ENCODE measurements around the gene RASGRF1.
"Not testable (repeated sequence)": the region's sequence is repeated elsewhere in the genome, so short reads cannot be mapped to it uniquely, and the experiment has no call there.

RASGRF1 gene

DNA sequence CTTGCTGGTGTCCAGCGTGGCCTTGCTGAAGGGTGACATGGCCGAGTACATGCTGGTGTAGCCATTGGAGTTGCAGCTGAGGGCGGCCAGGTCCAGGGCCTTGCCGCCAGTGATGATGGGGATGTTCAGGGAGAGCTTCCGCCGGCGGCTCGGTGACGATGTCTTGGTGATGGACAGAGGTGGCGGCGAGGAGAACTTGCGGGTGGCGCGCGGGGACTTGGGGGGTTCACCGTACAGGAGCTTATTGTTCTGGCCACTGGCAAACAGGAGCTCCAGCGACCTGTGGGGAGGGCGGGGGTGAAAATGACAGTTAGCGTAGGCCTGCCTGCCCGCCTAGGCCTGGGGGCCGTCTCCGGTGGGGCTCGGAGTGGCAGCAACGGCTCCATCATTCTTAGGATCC, 86.7 kb downstream of the RASGRF1 start:
- no peak for DNase-seq (ENCODE audit: low spot score)

DNA sequence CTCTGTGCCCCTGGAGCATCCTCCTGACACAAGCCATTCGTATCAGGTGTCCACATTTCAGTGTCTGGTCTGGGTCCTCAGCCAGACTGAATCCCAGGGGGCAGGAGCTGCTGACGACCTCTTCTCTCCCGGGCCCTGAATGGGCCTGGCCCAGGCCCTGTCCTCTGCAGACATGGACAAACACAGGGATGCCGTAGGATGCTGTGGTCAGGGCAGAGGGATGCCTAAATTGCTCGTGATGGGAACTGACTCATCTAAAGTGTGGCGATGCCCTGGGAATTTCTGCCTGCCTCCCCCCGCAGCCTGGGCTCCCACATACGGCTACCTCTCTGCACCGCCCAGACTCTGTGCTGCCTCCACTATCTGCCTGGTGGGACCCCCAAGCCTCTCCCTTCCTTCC, 87.3 kb downstream of the RASGRF1 start:
- DNase-seq (ENCODE audit: low spot score): no peak

- DNase-seq (ENCODE audit: low spot score): peak; percentile 32
Observed at GRCh38 chr15:79002581-79002980, 88.0 kb downstream of the RASGRF1 start.

DNA sequence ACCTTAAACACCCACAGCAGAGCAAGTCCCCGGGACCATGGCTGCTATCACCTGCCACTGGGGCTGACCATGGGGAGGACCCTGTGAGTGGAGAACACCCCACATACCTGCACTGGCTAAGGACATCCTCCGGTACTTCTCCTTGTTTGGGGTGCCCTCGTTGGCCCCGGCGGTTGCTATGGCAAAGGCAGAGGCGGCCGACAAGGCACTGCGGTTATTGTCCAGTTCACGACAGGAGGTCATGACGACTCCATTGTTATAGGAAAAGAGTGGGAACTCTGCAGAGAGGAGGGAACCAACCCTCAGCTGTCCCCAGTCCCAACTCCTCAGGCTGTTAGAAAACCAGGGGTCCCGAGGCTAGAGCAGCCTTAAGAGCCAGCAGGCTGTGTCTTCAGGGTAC, 90.9 kb downstream of the RASGRF1 start:
- DNase-seq (ENCODE audit: low spot score): no peak

DNA sequence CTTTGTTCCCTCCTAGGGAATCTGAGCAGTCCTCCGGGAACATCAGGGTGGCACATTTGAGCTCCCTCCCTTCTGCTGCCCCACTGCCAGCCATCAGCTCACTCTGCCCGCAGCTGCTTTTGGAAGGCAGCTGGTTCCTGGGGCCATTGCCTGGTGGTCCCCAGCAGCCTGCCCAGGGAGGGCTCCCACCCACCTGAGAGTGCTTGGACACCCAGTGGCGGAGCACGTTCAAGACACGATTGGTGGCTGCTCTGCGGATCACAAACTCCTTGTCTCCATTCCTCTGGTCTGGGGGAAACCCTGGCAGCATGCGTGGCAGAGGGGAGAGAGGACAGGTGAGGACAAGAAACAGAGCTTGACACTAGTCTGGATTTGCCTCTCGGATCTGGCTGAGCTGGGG, 92.1 kb downstream of the RASGRF1 start:
- no peak for DNase-seq (ENCODE audit: low spot score)

DNA sequence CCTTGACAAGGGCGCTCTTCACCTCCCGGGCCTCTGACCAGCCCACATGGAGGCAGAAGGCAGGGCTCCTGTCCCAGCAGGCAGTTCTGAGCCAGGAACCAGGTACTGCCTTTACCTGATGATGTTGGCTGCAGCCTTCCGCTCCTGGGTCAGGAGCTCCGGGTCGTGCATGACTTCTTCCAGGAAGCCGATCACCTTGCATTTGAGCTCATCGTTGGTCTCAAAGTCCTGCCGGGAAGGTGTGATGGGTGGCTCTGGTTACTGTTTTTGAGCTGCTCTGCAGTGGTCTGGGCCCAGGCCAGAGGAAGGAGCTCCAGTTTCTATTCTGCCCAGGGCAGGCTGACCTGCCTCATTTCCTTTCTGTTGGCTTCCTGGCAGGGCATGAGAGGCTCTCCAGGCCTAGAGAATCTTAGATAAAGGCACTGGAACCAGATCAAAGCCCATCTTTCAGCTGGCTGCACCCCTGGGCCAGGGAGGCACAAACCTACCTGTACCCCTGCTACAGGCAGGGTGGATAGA, 92.5 kb downstream of the RASGRF1 start:
- no peak for DNase-seq (ENCODE audit: low spot score)

- no peak for DNase-seq (ENCODE audit: low spot score)
Observed at GRCh38 chr15:78996894-78997275, 93.7 kb downstream of the RASGRF1 start.

GRCh38 chr15:78995921-78996893, 94.4 kb downstream of the RASGRF1 start:
- no peak for DNase-seq (ENCODE audit: low spot score)

DNA sequence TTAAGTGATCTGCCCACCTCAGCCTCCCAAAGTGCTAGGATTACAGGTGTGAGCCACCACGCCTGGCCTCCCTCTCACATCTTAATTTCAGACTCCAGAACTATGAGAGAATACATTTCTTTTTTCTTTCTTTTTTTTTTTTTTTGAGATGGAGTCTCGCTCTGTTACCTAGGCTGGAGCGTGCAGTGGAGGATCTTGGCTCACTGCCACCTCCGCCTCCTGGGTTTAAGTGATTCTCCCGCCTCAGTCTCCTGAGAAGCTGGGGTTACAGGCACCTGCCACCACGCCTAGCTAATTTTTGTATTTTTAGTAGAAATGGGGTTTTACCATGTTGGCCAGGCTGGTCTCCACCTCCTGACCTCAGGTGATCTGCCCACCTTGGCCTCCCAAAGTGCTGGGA, 95.4 kb downstream of the RASGRF1 start:
- not testable (repeated sequence) for DNase-seq (ENCODE audit: low spot score)

DNA sequence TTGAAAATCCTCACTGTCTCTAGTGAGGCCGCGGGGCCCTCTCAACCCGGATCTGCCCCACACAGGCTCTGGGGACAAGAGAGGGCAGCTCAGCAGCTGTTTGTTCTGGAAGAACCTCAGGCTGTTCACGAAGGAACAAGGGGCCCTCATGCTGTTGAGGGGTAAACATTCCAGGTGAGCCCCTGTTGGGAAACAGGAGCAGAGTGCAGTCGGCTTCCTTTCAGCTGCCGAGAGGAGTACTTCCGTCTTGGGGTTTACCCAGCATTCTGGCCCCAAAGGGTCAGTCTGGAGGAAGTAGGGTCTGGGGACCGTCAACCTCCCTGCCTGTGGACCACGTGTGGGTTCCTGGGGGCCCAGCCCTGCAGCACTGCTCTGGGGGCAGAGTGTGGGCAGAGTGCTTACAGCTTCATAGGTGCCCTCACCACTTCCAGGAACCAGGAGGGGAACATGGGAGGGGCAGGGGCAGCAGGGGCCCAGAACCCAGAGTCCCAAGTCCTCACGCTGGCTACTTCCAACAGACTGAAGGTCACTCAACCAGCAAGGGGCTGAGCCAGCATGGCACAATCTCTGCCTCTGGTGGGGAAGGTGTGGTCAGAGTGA, 96.5 kb downstream of the RASGRF1 start:
- no peak for DNase-seq (ENCODE audit: low spot score)

GRCh38 chr15:78993257-78993930, 97.2 kb downstream of the RASGRF1 start:
- no peak for DNase-seq (ENCODE audit: low spot score)

- DNase-seq (ENCODE audit: low spot score): no peak
Observed at GRCh38 chr15:78992416-78993256, 97.9 kb downstream of the RASGRF1 start.

DNA sequence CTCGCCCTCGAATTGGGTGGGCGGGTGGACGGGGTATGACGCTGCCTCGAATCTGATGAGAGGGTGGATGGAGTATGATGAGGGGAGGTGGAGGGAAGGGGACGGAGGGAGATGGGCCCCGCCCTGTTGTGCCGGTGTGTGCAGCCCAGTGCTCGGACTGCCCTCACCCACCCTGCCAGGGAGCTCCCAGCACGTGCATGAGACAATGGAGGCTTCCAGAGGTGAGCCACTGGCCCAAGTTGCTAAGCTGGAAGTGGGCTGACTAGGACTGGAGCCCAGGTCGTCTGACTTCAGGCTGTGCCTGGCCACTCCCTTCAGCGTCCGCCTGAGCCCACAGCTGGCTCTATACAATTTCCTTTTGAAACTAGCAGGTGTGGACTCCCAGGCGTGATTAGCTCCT, 98.7 kb downstream of the RASGRF1 start:
- no peak for DNase-seq (ENCODE audit: low spot score)

DNA sequence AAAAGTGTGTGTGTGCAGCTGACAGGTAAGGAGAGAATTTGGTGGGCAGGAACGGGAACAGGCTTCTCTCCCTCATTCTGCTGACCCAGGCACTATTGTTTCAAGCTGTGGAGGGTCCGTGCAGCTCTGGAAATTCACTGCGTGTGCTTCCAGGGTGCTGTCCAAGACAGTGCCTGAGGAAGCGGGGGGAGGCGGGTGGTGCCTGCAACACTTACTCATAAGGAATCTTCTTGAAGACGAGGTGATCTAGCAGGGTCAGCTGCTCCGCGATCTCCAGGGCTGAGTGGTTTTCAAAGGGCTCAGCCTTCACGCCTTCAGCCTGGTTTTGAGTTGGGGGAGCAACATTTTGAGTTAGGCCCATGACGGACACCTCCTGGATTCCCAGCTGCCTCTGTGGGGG, 99.1 kb downstream of the RASGRF1 start:
- DNase-seq (ENCODE audit: low spot score): peak; percentile 23

GRCh38 chr15:78990278-78990677, 100.3 kb downstream of the RASGRF1 start:
- no peak for DNase-seq (ENCODE audit: low spot score)

- DNase-seq (ENCODE audit: low spot score): no peak
Observed at GRCh38 chr15:78989701-78990240, 100.8 kb downstream of the RASGRF1 start.

- DNase-seq (ENCODE audit: low spot score): peak; percentile 98
Observed at GRCh38 chr15:78988361-78988911, 102.1 kb downstream of the RASGRF1 start.

- no peak for DNase-seq (ENCODE audit: low spot score)
Observed at GRCh38 chr15:78987556-78988360, 102.8 kb downstream of the RASGRF1 start.

DNA sequence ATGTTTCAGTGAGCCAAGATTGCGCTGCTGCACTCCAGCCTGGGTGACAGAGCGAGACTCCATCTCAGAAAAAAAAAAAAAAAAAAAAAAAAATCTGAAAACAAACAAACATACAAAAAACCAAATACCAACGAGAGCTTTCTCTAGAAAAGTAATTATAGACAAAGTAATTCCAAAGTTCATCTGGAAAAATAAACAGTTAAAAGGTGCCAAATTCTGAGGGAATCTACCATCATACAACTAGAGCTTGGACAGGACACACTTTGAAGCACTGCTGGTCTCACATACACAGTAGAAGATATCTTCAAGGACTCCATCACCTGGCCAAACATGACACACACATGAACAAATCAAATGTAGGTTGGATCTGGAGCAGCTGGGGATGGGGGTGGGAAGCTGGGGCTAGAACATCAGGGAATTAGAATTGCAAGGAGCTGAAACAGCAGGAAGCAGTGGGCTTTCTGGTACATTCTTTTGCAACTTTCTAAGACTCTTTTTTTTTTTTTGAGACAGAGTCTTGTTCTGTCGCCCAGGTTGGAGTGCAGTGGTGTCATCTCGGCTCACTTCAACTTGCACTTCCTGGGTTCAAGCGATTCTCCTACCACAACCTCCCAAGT, 104.6 kb downstream of the RASGRF1 start:
- DNase-seq (ENCODE audit: low spot score): no peak

DNA sequence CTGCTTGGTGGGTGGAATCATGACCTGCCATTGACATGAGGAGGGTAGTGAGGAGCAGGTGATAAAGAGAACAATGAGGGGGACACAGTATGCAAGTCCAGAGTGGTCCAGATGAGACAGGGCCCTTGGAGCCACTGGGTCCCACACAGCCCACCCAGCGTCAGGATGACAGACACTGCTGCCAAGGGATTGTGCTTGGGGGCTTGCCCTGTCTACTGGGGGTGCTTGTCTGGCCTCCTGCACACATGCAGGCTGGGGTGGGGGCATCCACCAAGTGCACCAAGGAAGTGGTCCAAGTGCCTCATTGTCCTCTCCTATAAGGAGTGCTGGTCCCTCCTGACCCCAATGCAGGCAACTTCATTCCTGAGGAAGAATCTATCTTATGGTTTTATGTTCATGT, 106.5 kb downstream of the RASGRF1 start:
- DNase-seq (ENCODE audit: low spot score): no peak

Measured in AG08395 (cell line).